OCI-LY1 (cell line): Measurements from ENCODE around the gene TECPR2.

ENCODE experiments used
- EZH2 ChIP-seq: fragments of 200-600 bp; sonication (generic), shearing (Covaris generic); IDR thresholded peaks from 2 replicates; pipeline ENCODE4 v1.8.0; 2017; ENCODE audit warnings: borderline replicate concordance, mixed run types, mild to moderate bottlenecking, antibody characterized with exemption, low read length, moderate library complexity, mixed read lengths
- TF ChIP-seq, protein P1 (sequence below): fragments of 200-600 bp; sonication (generic), shearing (Covaris generic); IDR thresholded peaks from 2 replicates; pipeline ENCODE4 v1.5.1; 2017; ENCODE audit warnings: mild to moderate bottlenecking, antibody characterized with exemption, low read length, moderate library complexity, mixed read lengths

DNA sequence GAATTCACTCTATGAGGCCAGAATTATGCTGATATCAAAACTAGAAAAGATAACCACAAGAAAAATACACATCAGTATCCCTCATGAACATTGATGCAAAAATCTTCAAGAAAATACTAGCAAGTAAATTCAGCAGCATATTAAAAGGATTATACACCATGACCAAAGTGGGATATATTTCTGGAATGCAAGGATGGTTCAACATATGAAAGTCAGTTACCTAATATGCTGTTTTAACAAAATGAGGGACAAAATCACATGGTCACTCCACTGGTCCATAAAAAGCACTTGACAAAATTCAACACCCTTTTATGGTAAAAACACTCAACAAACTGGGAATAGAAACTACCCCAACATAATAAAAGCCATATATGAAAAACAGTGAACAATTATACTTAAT lies 40.3 kb downstream of the TECPR2 start:
- TF ChIP-seq, protein P1, sequence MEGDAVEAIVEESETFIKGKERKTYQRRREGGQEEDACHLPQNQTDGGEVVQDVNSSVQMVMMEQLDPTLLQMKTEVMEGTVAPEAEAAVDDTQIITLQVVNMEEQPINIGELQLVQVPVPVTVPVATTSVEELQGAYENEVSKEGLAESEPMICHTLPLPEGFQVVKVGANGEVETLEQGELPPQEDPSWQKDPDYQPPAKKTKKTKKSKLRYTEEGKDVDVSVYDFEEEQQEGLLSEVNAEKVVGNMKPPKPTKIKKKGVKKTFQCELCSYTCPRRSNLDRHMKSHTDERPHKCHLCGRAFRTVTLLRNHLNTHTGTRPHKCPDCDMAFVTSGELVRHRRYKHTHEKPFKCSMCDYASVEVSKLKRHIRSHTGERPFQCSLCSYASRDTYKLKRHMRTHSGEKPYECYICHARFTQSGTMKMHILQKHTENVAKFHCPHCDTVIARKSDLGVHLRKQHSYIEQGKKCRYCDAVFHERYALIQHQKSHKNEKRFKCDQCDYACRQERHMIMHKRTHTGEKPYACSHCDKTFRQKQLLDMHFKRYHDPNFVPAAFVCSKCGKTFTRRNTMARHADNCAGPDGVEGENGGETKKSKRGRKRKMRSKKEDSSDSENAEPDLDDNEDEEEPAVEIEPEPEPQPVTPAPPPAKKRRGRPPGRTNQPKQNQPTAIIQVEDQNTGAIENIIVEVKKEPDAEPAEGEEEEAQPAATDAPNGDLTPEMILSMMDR, result no peak
- no peak for TF ChIP-seq EZH2
